ENCODE results near the gene KCTD2.
"Not testable (repeated sequence)": the region's sequence is repeated elsewhere in the genome, so short reads cannot be mapped to it uniquely, and the experiment has no call there.

The KCTD2 gene

GRCh38 chr17:75072909-75073308, 25.9 kb downstream of the KCTD2 start:
- H3K36me3 Mint-ChIP-seq; H3K4me1 Mint-ChIP-seq; ATAC-seq; H3K9me3 Mint-ChIP-seq; H3K4me3 Mint-ChIP-seq; DNase-seq (ENCODE audit: low spot score in 2 of 2); H3K27ac Mint-ChIP-seq: not testable (repeated sequence)

- Mint-ChIP-seq H3K27ac (no peak overlapping the region), H3K4me1 (peaks cover 9% of the 10 kb centered on the region), H3K36me3 (no peaks in the 10 kb centered on the region), H3K9me3 (no peaks in the 10 kb centered on the region), H3K4me3 (no peak overlapping the region)
- no peak for ATAC-seq
- DNase-seq (ENCODE audit: low spot score in 2 of 2) = no peak
Measured at GRCh38 chr17:75073618-75074047, 26.6 kb downstream of the KCTD2 start.

GRCh38 chr17:75074532-75074931, 27.5 kb downstream of the KCTD2 start:
- no peak for DNase-seq (ENCODE audit: low spot score in 2 of 2)
- H3K27ac Mint-ChIP-seq = no peak overlapping the region
- no peaks in the 10 kb centered on the region for H3K9me3 Mint-ChIP-seq
- ATAC-seq = no peak
- no peaks in the 10 kb centered on the region for H3K36me3 Mint-ChIP-seq
- peaks cover 16% of the 10 kb centered on the region for H3K4me1 Mint-ChIP-seq
- H3K4me3 Mint-ChIP-seq = no peak overlapping the region

GRCh38 chr17:75075597-75076336, 28.7 kb downstream of the KCTD2 start:
- DNase-seq (ENCODE audit: low spot score in 2 of 2) (no peak), ATAC-seq (no peak)
- Mint-ChIP-seq H3K27ac (no peak overlapping the region), H3K4me1 (peaks cover 16% of the 10 kb centered on the region), H3K36me3 (no peaks in the 10 kb centered on the region), H3K4me3 (no peak overlapping the region), H3K9me3 (no peaks in the 10 kb centered on the region)

- no peaks in the 10 kb centered on the region for H3K9me3 Mint-ChIP-seq
- no peaks in the 10 kb centered on the region for H3K36me3 Mint-ChIP-seq
- peaks cover 16% of the 10 kb centered on the region for H3K4me1 Mint-ChIP-seq
- ATAC-seq (no peak), DNase-seq (ENCODE audit: low spot score in 2 of 2) (no peak)
- H3K4me3 Mint-ChIP-seq = peak overlapping the region; percentile 72
- H3K27ac Mint-ChIP-seq = peak overlapping the region; percentile 80
Measured at GRCh38 chr17:75077072-75077495, 30.1 kb downstream of the KCTD2 start.

GRCh38 chr17:75077496-75078283, 30.7 kb downstream of the KCTD2 start:
- peak overlapping the region; percentile 72 for H3K4me3 Mint-ChIP-seq
- peaks cover 16% of the 10 kb centered on the region for H3K4me1 Mint-ChIP-seq
- no peaks in the 10 kb centered on the region for H3K9me3 Mint-ChIP-seq
- no peaks in the 10 kb centered on the region for H3K36me3 Mint-ChIP-seq
- peak; percentile 27 to 66 for DNase-seq (ENCODE audit: low spot score in 2 of 2)
- peak overlapping the region; percentile 80 for H3K27ac Mint-ChIP-seq
- ATAC-seq = peak; percentile 84

GRCh38 chr17:75078284-75079022, 31.4 kb downstream of the KCTD2 start:
- peak overlapping the region; percentile 80 for H3K27ac Mint-ChIP-seq
- peaks cover 16% of the 10 kb centered on the region for H3K4me1 Mint-ChIP-seq
- peak overlapping the region; percentile 72 for H3K4me3 Mint-ChIP-seq
- H3K36me3 Mint-ChIP-seq = no peaks in the 10 kb centered on the region
- no peak for ATAC-seq
- no peak for DNase-seq (ENCODE audit: low spot score in 2 of 2)
- no peaks in the 10 kb centered on the region for H3K9me3 Mint-ChIP-seq

- ATAC-seq = no peak
- no peaks in the 10 kb centered on the region for H3K9me3 Mint-ChIP-seq
- H3K36me3 Mint-ChIP-seq = no peaks in the 10 kb centered on the region
- no peak for DNase-seq (ENCODE audit: low spot score in 2 of 2)
- peaks cover 16% of the 10 kb centered on the region for H3K4me1 Mint-ChIP-seq
- no peak overlapping the region for H3K27ac Mint-ChIP-seq
- H3K4me3 Mint-ChIP-seq = peak overlapping the region; percentile 72
Measured at GRCh38 chr17:75079023-75079373, 32.0 kb downstream of the KCTD2 start.

GRCh38 chr17:75081611-75082540, 34.9 kb downstream of the KCTD2 start:
- H3K36me3 Mint-ChIP-seq = no peaks in the 10 kb centered on the region
- DNase-seq (ENCODE audit: low spot score in 2 of 2) = no peak
- peaks cover 22% of the 10 kb centered on the region for H3K4me1 Mint-ChIP-seq
- H3K9me3 Mint-ChIP-seq = no peaks in the 10 kb centered on the region
- no peak for ATAC-seq
- H3K27ac Mint-ChIP-seq = peak overlapping the region; percentile 15
- no peak overlapping the region for H3K4me3 Mint-ChIP-seq

- DNase-seq (ENCODE audit: low spot score in 2 of 2) (no peak), ATAC-seq (no peak)
- no peak overlapping the region for H3K4me3 Mint-ChIP-seq
- H3K4me1 Mint-ChIP-seq = peaks cover 24% of the 10 kb centered on the region
- peak overlapping the region; percentile 15 for H3K27ac Mint-ChIP-seq
- no peaks in the 10 kb centered on the region for H3K9me3 Mint-ChIP-seq
- no peaks in the 10 kb centered on the region for H3K36me3 Mint-ChIP-seq
Measured at GRCh38 chr17:75082683-75083082, 35.7 kb downstream of the KCTD2 start.

- no peaks in the 10 kb centered on the region for H3K9me3 Mint-ChIP-seq
- no peak for DNase-seq (ENCODE audit: low spot score in 2 of 2)
- no peak overlapping the region for H3K4me3 Mint-ChIP-seq
- peaks cover 21% of the 10 kb centered on the region for H3K4me1 Mint-ChIP-seq
- H3K36me3 Mint-ChIP-seq = no peaks in the 10 kb centered on the region
- no peak overlapping the region for H3K27ac Mint-ChIP-seq
- no peak for ATAC-seq
Measured at GRCh38 chr17:75084039-75084660, 37.1 kb downstream of the KCTD2 start.

GRCh38 chr17:75086496-75087181, 39.6 kb downstream of the KCTD2 start:
- Mint-ChIP-seq H3K27ac (peak overlapping the region; percentile 71), H3K4me3 (peak overlapping the region; percentile 69), H3K9me3 (no peaks in the 10 kb centered on the region), H3K4me1 (peaks cover 22% of the 10 kb centered on the region), H3K36me3 (no peaks in the 10 kb centered on the region)
- no peak for ATAC-seq
- DNase-seq (ENCODE audit: low spot score in 2 of 2) = no peak

- peaks cover 26% of the 10 kb centered on the region for H3K4me1 Mint-ChIP-seq
- peak overlapping the region; percentile 69 for H3K4me3 Mint-ChIP-seq
- H3K27ac Mint-ChIP-seq = peak overlapping the region; percentile 71
Measured at GRCh38 chr17:75087182-75087557, 40.1 kb downstream of the KCTD2 start.

More at GRCh38 chr17:75087182-75087557, 40.1 kb downstream of the KCTD2 start:
- Mint-ChIP-seq H3K9me3 (no peaks in the 10 kb centered on the region), H3K36me3 (no peaks in the 10 kb centered on the region)
- peak in 1 of 2 donors; percentile 61 for DNase-seq (ENCODE audit: low spot score in 2 of 2)
- no peak for ATAC-seq

Data from stimulated activated effector memory CD8-positive, alpha-beta T cell treated with anti-CD3 and anti-CD28 coated beads, Interleukin-12 subunit alpha, Interleukin-12 subunit beta, amount 100 ng/mL, for 72 hours (primary cell).